Activated T-helper 2 cell treated with anti-CD3 and anti-CD28 coated beads, Interferon-gamma antibody, Interleukin-2, Interleukin-4, amounts not matched to agents 10 μg/mL and 5 μg/mL and 100 μg/mL, durations not matched to agents 14 hours and 24 hours and 36 hours (primary cell): Measurements from ENCODE around the gene ZNF385B. TPM values are rescaled to one million over a fixed set of nuclear protein-coding genes. Genes with fewer than 3 reads are reported as not detected.
"Not testable (repeated sequence)": the region's sequence is repeated elsewhere in the genome, so short reads cannot be mapped to it uniquely, and the experiment has no call there.

Experiments used
- DNase-seq: peaks from one replicate; pipeline ENCODE4 v3.0.0; 2021; ENCODE audit warnings: low spot score
- H3K27ac Mint-ChIP-seq: one replicate; pipeline ENCODE4 v1.8.0; 2021; ENCODE audit warnings: mixed read lengths
- H3K27me3 Mint-ChIP-seq: one replicate; pipeline ENCODE4 v1.8.0; 2021; ENCODE audit warnings: low read depth, mixed read lengths
- H3K36me3 Mint-ChIP-seq: one replicate; pipeline ENCODE4 v1.8.0; 2021; ENCODE audit warnings: low read depth, mixed read lengths
- H3K4me1 Mint-ChIP-seq: one replicate; pipeline ENCODE4 v1.8.0; 2021; ENCODE audit warnings: low read depth, mixed read lengths
- H3K4me3 Mint-ChIP-seq: one replicate; pipeline ENCODE4 v1.8.0; 2021; ENCODE audit warnings: low read depth, mild to moderate bottlenecking, moderate library complexity, mixed read lengths
- H3K9me3 Mint-ChIP-seq: one replicate; pipeline ENCODE4 v1.8.0; 2021; ENCODE audit warnings: mixed read lengths
- intact Hi-C: fragments of 100-400 bp; cut with micrococcal nuclease; formaldehyde crosslinking; loops from one replicate; pipeline ENCODE4 v1.15.1; 2023
- total RNA-seq: library from RNA; stranded (reverse); gene quantifications from 2 replicates; pipeline ENCODE4 v1.2.3, GENCODE V29; 2022

Gene ZNF385B
- total RNA-seq, result not detected in 2 replicates

DNA sequence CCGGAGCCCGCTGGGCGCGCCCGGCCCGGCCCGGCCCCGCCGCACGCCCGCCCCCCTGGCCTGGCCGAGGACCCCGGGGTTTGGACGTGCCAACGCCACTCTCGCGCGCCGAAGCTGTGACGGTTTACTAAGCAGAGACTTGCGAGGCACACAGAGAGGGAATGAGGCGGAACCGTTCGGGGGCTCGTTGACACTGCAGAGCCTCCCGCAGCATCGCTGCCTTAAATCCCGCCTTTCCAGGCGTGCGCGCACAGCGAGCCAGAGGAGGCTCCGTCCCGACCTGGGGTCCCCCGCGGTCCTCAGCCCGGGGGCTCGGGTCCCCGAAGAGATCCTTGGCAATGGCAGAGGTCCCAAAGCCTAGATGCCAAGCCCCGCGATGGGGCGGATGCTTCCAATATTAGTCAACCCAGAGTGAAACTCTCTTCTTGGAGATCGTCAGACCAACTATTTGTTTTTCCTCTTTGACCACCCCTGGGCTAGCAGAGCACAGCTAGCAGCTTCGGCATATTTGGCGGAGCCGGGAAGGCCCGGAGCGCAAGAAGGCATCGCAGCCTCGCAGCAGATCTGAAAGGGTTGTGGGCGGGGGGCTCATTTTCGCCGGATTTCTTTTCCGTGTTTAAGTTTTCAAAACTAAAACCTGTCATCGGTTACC is at the start of gene ZNF385B:
Gene ZNF385B, minus strand, starts transcription at position 197 of the 652 bp plus-strand sequence.
- no peak for DNase-seq
- Mint-ChIP-seq H3K4me1 (peaks cover 11% of the 10 kb centered on the region), H3K27me3 (peaks cover 72% of the 10 kb centered on the region), H3K4me3 (peak within 1 kb of the TSS; percentile 26), H3K9me3 (no peaks in the 10 kb centered on the region), H3K36me3 (no peaks in the 10 kb centered on the region), H3K27ac (no peak within 1 kb of the TSS)
- intact Hi-C loops, result no loop called here

DNA sequence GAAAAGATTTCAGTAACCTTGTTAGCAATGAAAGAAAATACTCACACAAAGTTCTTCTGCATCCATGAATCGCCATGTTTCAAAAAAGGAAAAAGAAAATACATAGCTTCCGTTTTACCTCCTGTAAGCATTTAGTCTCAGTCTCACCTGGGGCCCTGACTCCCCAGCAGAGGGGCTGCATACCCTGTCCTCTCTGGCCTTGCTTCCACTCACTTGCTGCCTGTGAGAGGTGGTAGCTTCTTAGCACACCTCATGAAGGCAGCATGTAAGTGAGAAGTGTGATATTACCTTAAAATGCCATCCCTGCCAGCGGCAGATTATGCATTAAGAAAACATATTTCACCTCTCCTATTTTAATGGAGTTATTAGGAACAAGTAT is 49.3 kb upstream of the ZNF385B start:
- no peaks in the 10 kb centered on the region for H3K9me3 Mint-ChIP-seq
- no peak overlapping the region for H3K27ac Mint-ChIP-seq
- no peak for DNase-seq
- H3K4me1 Mint-ChIP-seq, result no peaks in the 10 kb centered on the region
- H3K36me3 Mint-ChIP-seq, result no peaks in the 10 kb centered on the region
- no peaks in the 10 kb centered on the region for H3K27me3 Mint-ChIP-seq
- no peak overlapping the region for H3K4me3 Mint-ChIP-seq
- intact Hi-C loops, result no loop called here

GRCh38 chr2:179909845-179910734 is 48.7 kb upstream of the ZNF385B start:
- DNase-seq, result no peak
- no peaks in the 10 kb centered on the region for H3K4me1 Mint-ChIP-seq
- intact Hi-C loops, result no loop called here
- H3K27ac Mint-ChIP-seq, result no peak overlapping the region
- no peak overlapping the region for H3K4me3 Mint-ChIP-seq
- no peaks in the 10 kb centered on the region for H3K27me3 Mint-ChIP-seq
- H3K9me3 Mint-ChIP-seq, result no peaks in the 10 kb centered on the region
- H3K36me3 Mint-ChIP-seq, result no peaks in the 10 kb centered on the region

GRCh38 chr2:179900655-179901054 is 39.2 kb upstream of the ZNF385B start:
- Mint-ChIP-seq H3K36me3 (no peaks in the 10 kb centered on the region), H3K27me3 (no peaks in the 10 kb centered on the region), H3K9me3 (no peaks in the 10 kb centered on the region), H3K27ac (no peak overlapping the region), H3K4me3 (no peak overlapping the region), H3K4me1 (no peaks in the 10 kb centered on the region)
- intact Hi-C loops, result no loop called here
- no peak for DNase-seq

DNA sequence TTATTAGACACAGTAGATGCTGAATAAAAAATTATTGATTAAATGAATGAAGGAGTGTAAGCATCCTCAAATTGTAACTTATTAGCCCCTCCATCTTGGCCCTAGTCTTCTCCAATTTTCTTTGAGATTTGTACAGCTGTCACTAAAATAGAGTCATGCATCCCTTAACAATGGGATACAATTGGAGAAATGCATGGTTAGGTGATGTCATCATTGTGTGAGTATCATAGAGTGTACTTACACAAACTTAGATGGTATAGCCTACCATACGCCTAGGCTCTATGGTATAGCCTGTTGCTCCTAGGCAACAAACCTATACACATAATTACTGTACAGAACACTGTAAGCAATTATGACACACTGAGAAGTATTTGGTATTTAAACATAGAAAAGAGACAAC is 38.3 kb upstream of the ZNF385B start:
- no peak overlapping the region for H3K4me3 Mint-ChIP-seq
- H3K27me3 Mint-ChIP-seq, result peaks cover 2% of the 10 kb centered on the region
- no peak overlapping the region for H3K27ac Mint-ChIP-seq
- no peaks in the 10 kb centered on the region for H3K4me1 Mint-ChIP-seq
- H3K36me3 Mint-ChIP-seq, result no peaks in the 10 kb centered on the region
- intact Hi-C loops, result no loop called here
- H3K9me3 Mint-ChIP-seq, result no peaks in the 10 kb centered on the region
- DNase-seq, result no peak

GRCh38 chr2:179898873-179899272 is 37.5 kb upstream of the ZNF385B start:
- intact Hi-C loops, result no loop called here
- Mint-ChIP-seq H3K36me3 (no peaks in the 10 kb centered on the region), H3K27me3 (peaks cover 2% of the 10 kb centered on the region), H3K4me1 (no peaks in the 10 kb centered on the region), H3K4me3 (no peak overlapping the region), H3K27ac (no peak overlapping the region), H3K9me3 (no peaks in the 10 kb centered on the region)
- DNase-seq, result no peak

DNA sequence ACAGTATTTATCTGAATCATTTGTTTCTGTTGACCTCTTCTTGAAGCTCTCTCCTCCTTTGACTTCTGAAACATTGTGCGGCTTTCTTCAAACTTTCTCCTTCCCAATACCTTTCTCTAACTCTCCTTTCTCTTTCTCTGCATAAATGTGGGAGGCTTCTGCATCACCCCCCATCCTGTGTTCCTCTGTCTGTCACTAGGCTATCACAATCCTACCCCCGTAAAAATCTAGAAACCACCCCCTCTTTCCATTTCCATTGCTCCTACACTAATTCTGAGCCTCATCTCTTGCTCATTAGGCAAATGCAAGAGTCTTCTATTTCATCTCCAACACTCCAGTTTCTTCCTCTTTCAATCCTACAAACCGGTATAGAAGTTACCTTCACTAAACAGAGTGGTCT is 32.2 kb upstream of the ZNF385B start:
- intact Hi-C loops, result no loop called here

GRCh38 chr2:179891237-179891636 is 29.8 kb upstream of the ZNF385B start:
- Mint-ChIP-seq H3K4me3 (no peak overlapping the region), H3K27me3 (peaks cover 5% of the 10 kb centered on the region), H3K4me1 (no peaks in the 10 kb centered on the region), H3K36me3 (no peaks in the 10 kb centered on the region), H3K9me3 (peaks cover 4% of the 10 kb centered on the region), H3K27ac (no peak overlapping the region)
- DNase-seq, result no peak
- intact Hi-C loops, result no loop called here

More for the DNA sequence above, 32.2 kb upstream of the ZNF385B start:
- Mint-ChIP-seq H3K36me3 (no peaks in the 10 kb centered on the region), H3K27ac (no peak overlapping the region), H3K9me3 (peaks cover 4% of the 10 kb centered on the region), H3K27me3 (peaks cover 5% of the 10 kb centered on the region), H3K4me1 (no peaks in the 10 kb centered on the region), H3K4me3 (no peak overlapping the region)
- DNase-seq, result no peak

DNA sequence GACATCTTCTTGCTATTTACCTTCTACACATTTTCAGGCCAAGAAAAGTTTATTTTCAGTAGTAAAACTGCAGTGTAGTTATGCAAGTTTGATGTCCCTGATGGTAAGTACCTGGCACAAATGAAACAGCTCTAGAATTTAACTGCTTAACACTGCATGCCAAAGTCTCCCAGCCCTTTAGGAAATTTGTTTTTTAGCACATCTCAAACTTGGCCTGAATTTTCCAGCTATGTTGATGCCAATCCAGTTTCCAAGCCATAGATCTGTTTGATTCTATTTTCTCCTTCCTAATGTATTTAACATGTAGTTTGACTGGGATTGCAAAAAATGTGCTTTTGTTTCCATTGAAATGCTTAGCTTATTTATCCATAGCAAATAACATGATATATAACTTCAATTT is 29.3 kb upstream of the ZNF385B start:
- no peaks in the 10 kb centered on the region for H3K4me1 Mint-ChIP-seq
- intact Hi-C loops, result no loop called here
- H3K27me3 Mint-ChIP-seq, result peaks cover 5% of the 10 kb centered on the region
- no peak overlapping the region for H3K4me3 Mint-ChIP-seq
- peaks cover 4% of the 10 kb centered on the region for H3K9me3 Mint-ChIP-seq
- no peak overlapping the region for H3K27ac Mint-ChIP-seq
- no peaks in the 10 kb centered on the region for H3K36me3 Mint-ChIP-seq
- no peak for DNase-seq

- H3K27ac Mint-ChIP-seq, H3K36me3 Mint-ChIP-seq, H3K4me3 Mint-ChIP-seq, H3K9me3 Mint-ChIP-seq, DNase-seq, intact Hi-C loops, H3K27me3 Mint-ChIP-seq, H3K4me1 Mint-ChIP-seq: not testable (repeated sequence)
Observed at GRCh38 chr2:179888642-179889041, 27.2 kb upstream of the ZNF385B start.

DNA sequence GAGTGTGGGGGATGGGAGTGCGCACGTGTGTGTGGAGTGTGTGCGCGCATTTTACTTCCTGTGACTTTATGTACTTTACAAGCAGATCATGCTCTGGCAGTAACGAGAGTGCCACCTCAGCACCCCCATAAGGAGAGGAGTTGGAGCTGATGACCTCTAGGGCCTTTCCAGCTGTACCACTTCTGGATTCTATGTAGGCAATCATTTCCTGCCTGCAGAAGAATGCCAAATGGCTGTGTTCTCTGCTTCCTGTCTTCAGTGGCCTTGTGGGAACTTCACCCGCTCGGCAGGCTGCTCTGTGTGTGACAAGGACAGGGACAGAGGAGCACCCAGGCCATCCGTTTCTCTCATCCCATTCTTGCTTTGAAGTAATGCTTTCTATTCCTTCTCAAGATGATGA is 22.8 kb upstream of the ZNF385B start:
- Mint-ChIP-seq H3K9me3 (peaks cover 4% of the 10 kb centered on the region), H3K36me3 (no peaks in the 10 kb centered on the region), H3K4me1 (no peaks in the 10 kb centered on the region), H3K27me3 (peaks cover 1% of the 10 kb centered on the region), H3K4me3 (no peak overlapping the region), H3K27ac (no peak overlapping the region)
- intact Hi-C loops, result no loop called here
- DNase-seq, result no peak

DNA sequence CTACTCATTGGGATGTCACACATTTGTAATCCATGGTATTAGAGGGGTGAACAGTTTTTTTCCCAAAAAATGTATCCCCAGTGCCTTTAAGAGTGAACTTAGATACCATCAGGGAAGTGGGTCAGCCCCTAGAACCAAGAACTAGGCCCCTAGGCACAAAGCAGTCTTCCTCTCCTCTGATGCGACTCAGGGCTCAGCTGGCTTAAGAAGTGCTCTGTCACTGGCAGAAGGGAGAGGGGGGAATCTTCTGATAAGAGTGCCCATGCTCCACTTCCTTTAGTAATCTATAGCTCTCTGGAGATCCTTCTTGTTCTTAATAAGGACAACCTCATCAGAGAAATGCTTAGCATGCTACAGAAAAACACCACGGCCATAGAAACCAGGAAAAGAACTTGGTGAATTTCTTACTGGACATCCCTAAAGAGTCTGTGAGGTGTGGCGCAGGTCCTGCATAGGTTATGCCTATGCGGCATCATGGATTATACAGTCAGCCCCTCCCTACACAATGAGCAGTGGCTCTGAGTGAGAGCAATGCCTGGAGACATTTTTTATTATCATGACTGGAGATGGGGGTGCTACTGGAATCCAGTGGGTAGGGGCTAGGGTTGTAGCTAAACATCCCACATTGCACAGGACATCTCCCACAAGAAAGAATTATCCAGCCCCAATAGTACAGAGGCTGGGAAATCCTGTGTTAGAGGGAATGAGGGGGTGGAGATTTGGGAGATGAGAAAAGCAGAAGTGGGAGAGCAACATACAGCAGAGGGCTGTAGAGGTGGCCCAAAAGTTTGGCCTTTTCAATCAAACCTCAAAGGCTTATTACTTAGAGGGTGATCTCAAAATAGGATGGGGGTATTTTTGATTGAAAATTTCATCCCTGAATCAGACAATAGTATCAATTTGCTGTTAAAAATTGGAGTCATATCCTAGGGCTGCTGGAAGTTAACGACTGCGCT is 21.7 kb upstream of the ZNF385B start:
- H3K27me3 Mint-ChIP-seq, result peaks cover 1% of the 10 kb centered on the region

More for the DNA sequence above, 21.7 kb upstream of the ZNF385B start:
- Mint-ChIP-seq H3K9me3 (no peaks in the 10 kb centered on the region), H3K27ac (no peak overlapping the region), H3K4me1 (no peaks in the 10 kb centered on the region), H3K36me3 (no peaks in the 10 kb centered on the region), H3K4me3 (no peak overlapping the region)
- no peak for DNase-seq
- intact Hi-C loops, result no loop called here
